IMR-90 (cell line): ENCODE measurements around the gene CCDC30. TPM values are rescaled to one million over a fixed set of nuclear protein-coding genes. Genes with fewer than 3 reads are reported as not detected.

Source experiments
- ATAC-seq: fragments of 200-7000 bp; cut with Tn5 transposase; 2 replicates; pipeline ENCODE4 v1.9.1; 2020; ENCODE audit warnings: low read depth, mild to moderate bottlenecking, moderate library complexity
- BruUV-seq: library from RNA; stranded (reverse); fragments of 400-500 nt; replicated peaks from 2 replicates; lab custom pipeline; 2021; lab: Mats Ljungman, UMichigan
- CTCF ChIA-PET: fragments of 300-600 bp; formaldehyde crosslinking; extraction: SDS; loops from one replicate; lab custom pipeline; 2021; ENCODE audit warnings: antibody characterized with exemption; lab: Yijun Ruan, JAX
- POLR2A ChIA-PET: fragments of 300-600 bp; sonication (Branson Sonifier 250); formaldehyde crosslinking; loops from one replicate; lab custom pipeline; 2022; ENCODE audit warnings: antibody characterized with exemption; ENCODE audit not compliant: unreplicated experiment; lab: Charles Lee
- DNase-seq: peaks from one replicate; pipeline ENCODE4 v3.0.0; 2013
- H2AFZ ChIP-seq: replicated peaks from 2 replicates; pipeline ENCODE3; 2013; ENCODE audit warnings: low read length, mild to moderate bottlenecking; ENCODE audit not compliant: poor library complexity
- H2AK5ac ChIP-seq: 2 replicates; pipeline ENCODE4 v1.6.1; 2013; ENCODE audit warnings: low read depth, low read length, inconsistent platforms
- H2AK9ac ChIP-seq: replicated peaks from 2 replicates; pipeline ENCODE3; 2013; ENCODE audit warnings: mild to moderate bottlenecking, low read depth, low read length, moderate library complexity; ENCODE audit not compliant: poor library complexity
- H2BK120ac ChIP-seq: 2 replicates; pipeline ENCODE4 v1.6.1; 2013; ENCODE audit warnings: low read depth, low read length, inconsistent platforms
- H2BK15ac ChIP-seq: 3 replicates; pipeline ENCODE4 v1.6.1; 2013; ENCODE audit warnings: low read depth, low read length, inconsistent platforms
- H2BK20ac ChIP-seq: 2 replicates; pipeline ENCODE4 v1.6.1; 2013; ENCODE audit warnings: low read depth, mild to moderate bottlenecking, inconsistent platforms, low read length, moderate library complexity
- H2BK5ac ChIP-seq: 2 replicates; pipeline ENCODE4 v1.6.1; 2013; ENCODE audit warnings: mild to moderate bottlenecking, low read depth, low read length, inconsistent platforms; ENCODE audit not compliant: poor library complexity, severe bottlenecking
- H3K14ac ChIP-seq: replicated peaks from 2 replicates; pipeline ENCODE4 v1.6.1; 2013; ENCODE audit warnings: low read depth, low read length, inconsistent platforms
- H3K18ac ChIP-seq: 2 replicates; pipeline ENCODE4 v1.6.1; 2013; ENCODE audit warnings: low read depth, low read length, control low read depth
- H3K23ac ChIP-seq: 2 replicates; pipeline ENCODE4 v1.6.1; 2013; ENCODE audit warnings: low read depth, low read length, inconsistent platforms
- H3K27ac ChIP-seq: 2 replicates; pipeline ENCODE4 v1.5.1; 2013; ENCODE audit warnings: mild to moderate bottlenecking, control low read depth, low read length; ENCODE audit not compliant: insufficient read depth
- H3K27me3 ChIP-seq: 2 replicates; pipeline ENCODE4 v1.6.1; 2013; ENCODE audit warnings: low read length; ENCODE audit not compliant: control insufficient read depth, insufficient read depth
- H3K36me3 ChIP-seq: 2 replicates; pipeline ENCODE4 v1.6.1; 2013; ENCODE audit warnings: low read length, mixed read lengths; ENCODE audit not compliant: control insufficient read depth, insufficient read depth
- H3K4ac ChIP-seq: 2 replicates; pipeline ENCODE4 v1.6.1; 2013; ENCODE audit warnings: low read depth, low read length, inconsistent platforms
- H3K4me1 ChIP-seq: 2 replicates; pipeline ENCODE4 v1.6.1; 2013; ENCODE audit warnings: low read length, mixed read lengths; ENCODE audit not compliant: control insufficient read depth, insufficient read depth
- H3K4me2 ChIP-seq: 2 replicates; pipeline ENCODE4 v1.6.1; 2013; ENCODE audit warnings: low read depth, mild to moderate bottlenecking, control low read depth, low read length, moderate library complexity
- H3K4me3 ChIP-seq: 2 replicates; pipeline ENCODE4 v1.5.1; 2013; ENCODE audit warnings: low read depth, mild to moderate bottlenecking, control low read depth, low read length, moderate library complexity; ENCODE audit not compliant: insufficient read depth
- H3K56ac ChIP-seq: 2 replicates; pipeline ENCODE4 v1.6.1; 2013; ENCODE audit warnings: low read length, inconsistent platforms; ENCODE audit not compliant: insufficient read depth; ENCODE audit errors: extremely low read depth
- H3K79me1 ChIP-seq, 2 experiments: 2 replicates each; pipeline ENCODE4 v1.6.1; 2013; ENCODE audit warnings: low read length in 2 of 2, inconsistent platforms in 1 of 2, low read depth in 1 of 2
- H3K9ac ChIP-seq: 2 replicates; pipeline ENCODE4 v1.6.1; 2013; ENCODE audit warnings: low read depth, low read length, control low read depth
- H3K9me1 ChIP-seq: 2 replicates; pipeline ENCODE4 v1.6.1; 2013; ENCODE audit warnings: low read length, inconsistent platforms; ENCODE audit not compliant: insufficient read depth
- H3K9me3 ChIP-seq: 2 replicates; pipeline ENCODE4 v1.6.1; 2013; ENCODE audit warnings: low read length; ENCODE audit not compliant: control insufficient read depth, insufficient read depth
- H4K20me1 ChIP-seq: 2 replicates; pipeline ENCODE4 v1.6.1; 2013; ENCODE audit warnings: low read length, inconsistent platforms; ENCODE audit not compliant: insufficient read depth
- H4K5ac ChIP-seq: 2 replicates; pipeline ENCODE4 v1.6.1; 2013; ENCODE audit warnings: mild to moderate bottlenecking, low read depth, low read length, control low read depth
- H4K8ac ChIP-seq, 2 experiments: 2 replicates each; pipeline ENCODE4 v1.6.1; 2013; ENCODE audit warnings: low read depth in 2 of 2, low read length in 2 of 2, control low read depth in 1 of 2, inconsistent platforms in 1 of 2
- H4K91ac ChIP-seq: 2 replicates; pipeline ENCODE4 v1.6.1; 2013; ENCODE audit warnings: low read depth, low read length, inconsistent platforms; ENCODE audit not compliant: insufficient read depth
- BHLHE40 ChIP-seq: fragments of 150-350 bp; IDR thresholded peaks from 2 replicates; pipeline ENCODE4 v1.6.1; 2016; ENCODE audit warnings: mild to moderate bottlenecking, low read depth, low read length
- CEBPB ChIP-seq: IDR thresholded peaks from 2 replicates; pipeline ENCODE4 v1.6.1; 2012; ENCODE audit warnings: low read depth, low read length, improper control_type of control experiment
- CHD1 ChIP-seq: IDR thresholded peaks from 2 replicates; pipeline ENCODE4 v1.6.1; 2012; ENCODE audit warnings: low read depth, low read length, improper control_type of control experiment
- MAFK ChIP-seq: IDR thresholded peaks from 2 replicates; pipeline ENCODE4 v1.6.1; 2012; ENCODE audit warnings: low read depth, low read length, improper control_type of control experiment
- MAZ ChIP-seq: IDR thresholded peaks from 2 replicates; pipeline ENCODE4 v1.6.1; 2012; ENCODE audit warnings: low read depth, mild to moderate bottlenecking, low read length, improper control_type of control experiment, moderate library complexity, borderline replicate concordance
- MXI1 ChIP-seq: IDR thresholded peaks from 2 replicates; pipeline ENCODE4 v1.6.1; 2012; ENCODE audit warnings: low read depth, mild to moderate bottlenecking, low read length, moderate library complexity, borderline replicate concordance
- NFE2L2 ChIP-seq: fragments of 150-350 bp; IDR thresholded peaks from 2 replicates; pipeline ENCODE4 v1.6.1; 2016; ENCODE audit warnings: low read depth, mild to moderate bottlenecking, low read length
- POLR2A ChIP-seq: IDR thresholded peaks from 2 replicates; pipeline ENCODE4 v1.6.1; 2012; ENCODE audit warnings: mild to moderate bottlenecking, low read depth, low read length
- RAD21 ChIP-seq: IDR thresholded peaks from 2 replicates; pipeline ENCODE4 v1.6.1; 2012; ENCODE audit warnings: low read length, improper control_type of control experiment
- SMC3 ChIP-seq: fragments of 150-350 bp; IDR thresholded peaks from 2 replicates; pipeline ENCODE4 v1.6.1; 2016; ENCODE audit warnings: low read depth, mild to moderate bottlenecking, antibody characterized with exemption, low read length, moderate library complexity
- USF2 ChIP-seq: fragments of 150-350 bp; IDR thresholded peaks from 2 replicates; pipeline ENCODE4 v1.6.1; 2017; ENCODE audit warnings: mild to moderate bottlenecking, antibody characterized with exemption, low read length, low read depth
- WGBS, 2 experiments: methylation state at CpG; one replicate each; pipeline versions ENCODE4 v1.1.5 to v1.1.7; 2013; ENCODE audit warnings: missing lambda C conversion rate in 2 of 2; ENCODE audit not compliant: insufficient read length in 1 of 2; ENCODE audit errors: extremely low coverage in 2 of 2; 5-methylcytosine and 5-hydroxymethylcytosine counted together
- dilution Hi-C: fragments of 300-500 bp; cut with HindIII; formaldehyde crosslinking; loops from one replicate; pipeline ENCODE4 v1.14.3; 2018; ENCODE audit warnings: low sequenced_read_pairs; ENCODE audit not compliant: unreplicated experiment
- in situ Hi-C: fragments of 300-500 bp; cut with MboI; formaldehyde crosslinking; loops from 3 replicates; pipeline ENCODE4 v1.14.3; 2019; ENCODE audit warnings: low sequenced_read_pairs, inconsistent platforms, mixed read lengths
- intact Hi-C: fragments of 100-400 bp; cut with micrococcal nuclease; formaldehyde crosslinking; loops from 2 replicates; pipeline ENCODE4 v1.10.0; 2022
- polyA plus RNA-seq, 3 experiments: library from polyadenylated mRNA; depleted of rRNA; stranded (reverse); fragments of >200 nt; gene quantifications; 2 replicates each; pipeline ENCODE4 v1.2.3, GENCODE V29; 2012; ENCODE audit warnings: low replicate concordance in 1 of 3
- total RNA-seq: library from RNA; depleted of rRNA; stranded (reverse); fragments of >200 nt; gene quantifications from 2 replicates; pipeline ENCODE4 v1.2.3, GENCODE V29; 2012
- TF ChIP-seq, protein P1 (sequence below): fragments of 150-350 bp; IDR thresholded peaks from 2 replicates; pipeline ENCODE4 v1.6.1; 2016; ENCODE audit warnings: low read depth, mild to moderate bottlenecking, low read length, moderate library complexity, borderline replicate concordance

The CCDC30 gene
- total and polyA plus RNA-seq, 2 of the 4 experiments (the other 2 are of a cell fraction): 0.14 to 0.18 TPM

- peak within 1 kb of the TSS; percentile 100 for H2AFZ ChIP-seq
- H3K56ac ChIP-seq: peak within 1 kb of the TSS; percentile 70
- peak within 1 kb of the TSS; percentile 64; the same call in 2 of the 3 replicates for H2BK15ac ChIP-seq
- H4K91ac ChIP-seq: peak within 1 kb of the TSS; percentile 88
- peak; percentile 93 for ATAC-seq
- H4K20me1 ChIP-seq: no peaks in the 10 kb centered on the region
- peak within 1 kb of the TSS; percentile 78 for H3K9ac ChIP-seq
- peak within 1 kb of the TSS; percentile 90 for H3K14ac ChIP-seq
- H2BK120ac ChIP-seq: peak within 1 kb of the TSS; percentile 86
- H3K4me2 ChIP-seq: peak within 1 kb of the TSS; percentile 86
- peaks cover 7 to 16% of the 10 kb centered on the region in 2 experiments for H3K79me1 ChIP-seq
- CTCF ChIA-PET: no interaction called here
- peak within 1 kb of the TSS; percentile 68 for H3K27ac ChIP-seq
- dilution Hi-C loops: no loop called here
- in situ Hi-C loops: no loop called here
- DNase-seq: peak; percentile 76
- intact Hi-C loops: loop anchor here (2.0 kb wide), 2 partner anchors 121 to 279 kb away; partner anchors contain the start of gene FOXJ3
- BruUV-seq: no TSS peak
- peak within 1 kb of the TSS; percentile 71 for H2BK5ac ChIP-seq
- H4K5ac ChIP-seq: peak within 1 kb of the TSS; percentile 95
- POLR2A ChIA-PET: no interaction called here
- WGBS, 2 experiments: 1% methylated on average over 28 of the region's 66 CpGs; no CpG with 5 or more reads in 1 of the 2 experiments
- peak within 1 kb of the TSS; percentile 91 for H3K23ac ChIP-seq
- peak within 1 kb of the TSS; percentile 93 for H2AK9ac ChIP-seq
- H3K4me3 ChIP-seq: peak within 1 kb of the TSS; percentile 68
- H3K4me1 ChIP-seq: peaks cover 5% of the 10 kb centered on the region
- no peak for TF ChIP-seq CHD1
- TF ChIP-seq, protein P1, sequence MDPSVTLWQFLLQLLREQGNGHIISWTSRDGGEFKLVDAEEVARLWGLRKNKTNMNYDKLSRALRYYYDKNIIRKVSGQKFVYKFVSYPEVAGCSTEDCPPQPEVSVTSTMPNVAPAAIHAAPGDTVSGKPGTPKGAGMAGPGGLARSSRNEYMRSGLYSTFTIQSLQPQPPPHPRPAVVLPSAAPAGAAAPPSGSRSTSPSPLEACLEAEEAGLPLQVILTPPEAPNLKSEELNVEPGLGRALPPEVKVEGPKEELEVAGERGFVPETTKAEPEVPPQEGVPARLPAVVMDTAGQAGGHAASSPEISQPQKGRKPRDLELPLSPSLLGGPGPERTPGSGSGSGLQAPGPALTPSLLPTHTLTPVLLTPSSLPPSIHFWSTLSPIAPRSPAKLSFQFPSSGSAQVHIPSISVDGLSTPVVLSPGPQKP: no peak
- TF ChIP-seq RAD21: no peak
- no peak for TF ChIP-seq MAFK
- no peak for TF ChIP-seq MAZ
- no peak for TF ChIP-seq NFE2L2
- TF ChIP-seq USF2: peak; percentile 84
- TF ChIP-seq MXI1: peak; percentile 69; the same call in 1 of the 2 replicates
- TF ChIP-seq BHLHE40: peak; percentile 78
- TF ChIP-seq POLR2A: peak; percentile 67; the same call in 1 of the 2 replicates
- TF ChIP-seq SMC3: no peak
- TF ChIP-seq CEBPB: no peak
- H3K4ac ChIP-seq: peak within 1 kb of the TSS; percentile 91
- H3K36me3 ChIP-seq: no peaks in the 10 kb centered on the region
- peak within 1 kb of the TSS; percentile 74 for H3K18ac ChIP-seq
- H3K27me3 ChIP-seq: no peaks in the 10 kb centered on the region
- H3K9me1 ChIP-seq: 0 out of 2 replicates have a peak, but pooled peaks cover 7% of the 10 kb centered on the region
- 0 out of 2 replicates have a peak within 1 kb of the TSS, but pooled peaks have one; percentile 66 for H2BK20ac ChIP-seq
- peak within 1 kb of the TSS; percentile 57 for H2AK5ac ChIP-seq
- H4K8ac ChIP-seq: peak within 1 kb of the TSS; percentile 99 to 100
- no peaks in the 10 kb centered on the region for H3K9me3 ChIP-seq
Observed at GRCh38 chr1:42456010-42456753, 6.9 kb upstream of the CCDC30 start, which contains the start of the genes PPCS and ZMYND12. PPCS (plus strand) TSS chr1:42456543; CDS start chr1:42456566, 23 bp downstream. ZMYND12 (minus strand) TSS chr1:42456022; CDS start chr1:42455997, 25 bp downstream.
